ENCODE results near the gene MDC1. TPM values are rescaled to one million over a fixed set of nuclear protein-coding genes. Genes with fewer than 3 reads are reported as not detected.

MDC1 gene
- total and polyA plus RNA-seq, 2 of the 13 experiments (the other 11 are each of a cell fraction or from before 2014, with no cell fraction given), result 8.4 to 14.0 TPM

DNA sequence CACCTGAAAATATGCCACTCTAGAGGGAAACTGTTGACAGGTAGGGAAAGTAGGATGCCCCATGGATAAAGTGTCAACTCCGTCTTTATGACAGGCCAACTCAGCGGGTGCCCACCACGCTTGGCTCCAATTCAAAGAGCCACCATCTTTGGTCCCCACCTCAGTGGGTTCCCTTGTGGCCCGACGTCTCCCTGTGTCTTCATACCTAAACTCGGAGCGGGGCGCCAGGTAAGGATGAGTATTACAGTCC is 277 bp downstream of the MDC1 start (continued):
- TF ChIP-seq, protein P1, sequence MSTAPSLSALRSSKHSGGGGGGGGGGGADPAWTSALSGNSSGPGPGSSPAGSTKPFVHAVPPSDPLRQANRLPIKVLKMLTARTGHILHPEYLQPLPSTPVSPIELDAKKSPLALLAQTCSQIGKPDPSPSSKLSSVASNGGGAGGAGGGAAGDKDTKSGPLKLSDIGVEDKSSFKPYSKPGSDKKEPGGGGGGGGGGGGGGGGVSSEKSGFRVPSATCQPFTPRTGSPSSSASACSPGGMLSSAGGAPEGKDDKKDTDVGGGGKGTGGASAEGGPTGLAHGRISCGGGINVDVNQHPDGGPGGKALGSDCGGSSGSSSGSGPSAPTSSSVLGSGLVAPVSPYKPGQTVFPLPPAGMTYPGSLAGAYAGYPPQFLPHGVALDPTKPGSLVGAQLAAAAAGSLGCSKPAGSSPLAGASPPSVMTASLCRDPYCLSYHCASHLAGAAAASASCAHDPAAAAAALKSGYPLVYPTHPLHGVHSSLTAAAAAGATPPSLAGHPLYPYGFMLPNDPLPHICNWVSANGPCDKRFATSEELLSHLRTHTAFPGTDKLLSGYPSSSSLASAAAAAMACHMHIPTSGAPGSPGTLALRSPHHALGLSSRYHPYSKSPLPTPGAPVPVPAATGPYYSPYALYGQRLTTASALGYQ (CRISPR knock-in tag; IDR thresholded peaks at IDR 0.05), result no peak
- TF ChIP-seq IRX3 (CRISPR knock-in tag; IDR thresholded peaks at IDR 0.05; ENCODE audit: borderline replicate concordance, low read depth) (no peak), POLR2AphosphoS5 (IDR thresholded peaks at IDR 0.05; ENCODE audit: low read depth, low read length) (no peak), ZNF879 (CRISPR knock-in tag; IDR thresholded peaks at IDR 0.05) (no peak), ZNF383 (CRISPR knock-in tag; IDR thresholded peaks at IDR 0.05; ENCODE audit: borderline replicate concordance) (no peak; the same call in 1 of the 2 replicates), AGO1 (IDR thresholded peaks at IDR 0.05; ENCODE audit: low read depth, low read length, poor library complexity, severe bottlenecking) (no peak), SPEN (CRISPR knock-in tag; IDR thresholded peaks at IDR 0.05; ENCODE audit: low read depth) (no peak), HOXA7 (CRISPR knock-in tag; IDR thresholded peaks at IDR 0.05) (no peak), POLR2AphosphoS2 (IDR thresholded peaks at IDR 0.05; ENCODE audit: low read depth, low read length) (no peak), KLF15 (CRISPR knock-in tag; IDR thresholded peaks at IDR 0.05; ENCODE audit: borderline replicate concordance) (0 out of 2 replicates have a peak, but pooled peaks have one; percentile 38), MBD4 (IDR thresholded peaks at IDR 0.05; ENCODE audit: borderline replicate concordance, low read length) (no peak), ZNF232 (CRISPR knock-in tag; IDR thresholded peaks at IDR 0.05; ENCODE audit: borderline replicate concordance) (peak; percentile 36; the same call in 1 of the 2 replicates), ZBTB7A (CRISPR knock-in tag; IDR thresholded peaks at IDR 0.05) (0 out of 2 replicates have a peak, but pooled peaks have one; percentile 44), IRF2 (CRISPR knock-in tag; IDR thresholded peaks at IDR 0.05) (no peak), JUN (CRISPR knock-in tag; IDR thresholded peaks at IDR 0.05) (no peak), ZFP90 (CRISPR knock-in tag; IDR thresholded peaks at IDR 0.05; ENCODE audit: borderline replicate concordance) (no peak), FOXO1 (CRISPR knock-in tag; IDR thresholded peaks at IDR 0.05) (no peak), JUND (CRISPR knock-in tag; IDR thresholded peaks at IDR 0.05) (peak; percentile 14; the same call in 1 of the 2 replicates)
- TF ChIP-seq, protein P2, sequence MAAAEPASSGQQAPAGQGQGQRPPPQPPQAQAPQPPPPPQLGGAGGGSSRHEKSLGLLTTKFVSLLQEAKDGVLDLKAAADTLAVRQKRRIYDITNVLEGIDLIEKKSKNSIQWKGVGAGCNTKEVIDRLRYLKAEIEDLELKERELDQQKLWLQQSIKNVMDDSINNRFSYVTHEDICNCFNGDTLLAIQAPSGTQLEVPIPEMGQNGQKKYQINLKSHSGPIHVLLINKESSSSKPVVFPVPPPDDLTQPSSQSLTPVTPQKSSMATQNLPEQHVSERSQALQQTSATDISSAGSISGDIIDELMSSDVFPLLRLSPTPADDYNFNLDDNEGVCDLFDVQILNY (CRISPR knock-in tag; conservative IDR thresholded peaks at IDR 0.05), result no peak
- TF ChIP-seq, protein P3, sequence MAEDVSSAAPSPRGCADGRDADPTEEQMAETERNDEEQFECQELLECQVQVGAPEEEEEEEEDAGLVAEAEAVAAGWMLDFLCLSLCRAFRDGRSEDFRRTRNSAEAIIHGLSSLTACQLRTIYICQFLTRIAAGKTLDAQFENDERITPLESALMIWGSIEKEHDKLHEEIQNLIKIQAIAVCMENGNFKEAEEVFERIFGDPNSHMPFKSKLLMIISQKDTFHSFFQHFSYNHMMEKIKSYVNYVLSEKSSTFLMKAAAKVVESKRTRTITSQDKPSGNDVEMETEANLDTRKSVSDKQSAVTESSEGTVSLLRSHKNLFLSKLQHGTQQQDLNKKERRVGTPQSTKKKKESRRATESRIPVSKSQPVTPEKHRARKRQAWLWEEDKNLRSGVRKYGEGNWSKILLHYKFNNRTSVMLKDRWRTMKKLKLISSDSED (CRISPR knock-in tag; IDR thresholded peaks at IDR 0.05), result 0 out of 2 replicates have a peak, but pooled peaks have one; percentile 18
- TF ChIP-seq, protein P4, sequence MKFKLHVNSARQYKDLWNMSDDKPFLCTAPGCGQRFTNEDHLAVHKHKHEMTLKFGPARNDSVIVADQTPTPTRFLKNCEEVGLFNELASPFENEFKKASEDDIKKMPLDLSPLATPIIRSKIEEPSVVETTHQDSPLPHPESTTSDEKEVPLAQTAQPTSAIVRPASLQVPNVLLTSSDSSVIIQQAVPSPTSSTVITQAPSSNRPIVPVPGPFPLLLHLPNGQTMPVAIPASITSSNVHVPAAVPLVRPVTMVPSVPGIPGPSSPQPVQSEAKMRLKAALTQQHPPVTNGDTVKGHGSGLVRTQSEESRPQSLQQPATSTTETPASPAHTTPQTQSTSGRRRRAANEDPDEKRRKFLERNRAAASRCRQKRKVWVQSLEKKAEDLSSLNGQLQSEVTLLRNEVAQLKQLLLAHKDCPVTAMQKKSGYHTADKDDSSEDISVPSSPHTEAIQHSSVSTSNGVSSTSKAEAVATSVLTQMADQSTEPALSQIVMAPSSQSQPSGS (CRISPR knock-in tag; IDR thresholded peaks at IDR 0.05), result no peak
- TF ChIP-seq, protein P5, sequence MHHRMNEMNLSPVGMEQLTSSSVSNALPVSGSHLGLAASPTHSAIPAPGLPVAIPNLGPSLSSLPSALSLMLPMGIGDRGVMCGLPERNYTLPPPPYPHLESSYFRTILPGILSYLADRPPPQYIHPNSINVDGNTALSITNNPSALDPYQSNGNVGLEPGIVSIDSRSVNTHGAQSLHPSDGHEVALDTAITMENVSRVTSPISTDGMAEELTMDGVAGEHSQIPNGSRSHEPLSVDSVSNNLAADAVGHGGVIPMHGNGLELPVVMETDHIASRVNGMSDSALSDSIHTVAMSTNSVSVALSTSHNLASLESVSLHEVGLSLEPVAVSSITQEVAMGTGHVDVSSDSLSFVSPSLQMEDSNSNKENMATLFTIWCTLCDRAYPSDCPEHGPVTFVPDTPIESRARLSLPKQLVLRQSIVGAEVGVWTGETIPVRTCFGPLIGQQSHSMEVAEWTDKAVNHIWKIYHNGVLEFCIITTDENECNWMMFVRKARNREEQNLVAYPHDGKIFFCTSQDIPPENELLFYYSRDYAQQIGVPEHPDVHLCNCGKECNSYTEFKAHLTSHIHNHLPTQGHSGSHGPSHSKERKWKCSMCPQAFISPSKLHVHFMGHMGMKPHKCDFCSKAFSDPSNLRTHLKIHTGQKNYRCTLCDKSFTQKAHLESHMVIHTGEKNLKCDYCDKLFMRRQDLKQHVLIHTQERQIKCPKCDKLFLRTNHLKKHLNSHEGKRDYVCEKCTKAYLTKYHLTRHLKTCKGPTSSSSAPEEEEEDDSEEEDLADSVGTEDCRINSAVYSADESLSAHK (CRISPR knock-in tag; IDR thresholded peaks at IDR 0.05; ENCODE audit: borderline replicate concordance), result no peak
- TF ChIP-seq, protein P6, sequence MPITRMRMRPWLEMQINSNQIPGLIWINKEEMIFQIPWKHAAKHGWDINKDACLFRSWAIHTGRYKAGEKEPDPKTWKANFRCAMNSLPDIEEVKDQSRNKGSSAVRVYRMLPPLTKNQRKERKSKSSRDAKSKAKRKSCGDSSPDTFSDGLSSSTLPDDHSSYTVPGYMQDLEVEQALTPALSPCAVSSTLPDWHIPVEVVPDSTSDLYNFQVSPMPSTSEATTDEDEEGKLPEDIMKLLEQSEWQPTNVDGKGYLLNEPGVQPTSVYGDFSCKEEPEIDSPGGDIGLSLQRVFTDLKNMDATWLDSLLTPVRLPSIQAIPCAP (CRISPR knock-in tag; IDR thresholded peaks at IDR 0.05; ENCODE audit: low read depth), result 0 out of 2 replicates have a peak, but pooled peaks have one; percentile 17

All from HepG2 (cell line).